Left kidney (tissue), 8 donors: ENCODE data around the gene AGAP2. TPM values are rescaled to one million over a fixed set of nuclear protein-coding genes. Genes with fewer than 3 reads are reported as not detected.
A peak's percentile ranks its signal among the peaks of the same experiment; 100 is the strongest.
"Not testable (repeated sequence)": the region's sequence is repeated elsewhere in the genome, so short reads cannot be mapped to it uniquely, and the experiment has no call there.

Experiments
- DNase-seq: peaks from one replicate; pipeline ENCODE4 v3.0.0-alpha.2; 2013
- long read RNA-seq, 8 donors: transcript quantifications; one replicate each; lab custom pipeline, GENCODE V29; 2026
- polyA plus RNA-seq: library from polyadenylated mRNA; unstranded; fragments of 120-200 nt; gene quantifications from one replicate; pipeline ENCODE4 v1.2.1, GENCODE V29; 2013; ENCODE audit not compliant: insufficient read length

The AGAP2 gene
- polyA plus RNA-seq = 1.2 TPM
- long read RNA-seq, donor 1 = 0 reads
- long read RNA-seq, donor 2 = 0 reads
- long read RNA-seq, donor 3 = 0 reads
- long read RNA-seq, donor 4 = 0 reads
- long read RNA-seq, donor 5 = 0 reads
- long read RNA-seq, donor 6 = 0 reads
- long read RNA-seq, donor 7 = 0 reads
- long read RNA-seq, donor 8 = 0 reads

DNA sequence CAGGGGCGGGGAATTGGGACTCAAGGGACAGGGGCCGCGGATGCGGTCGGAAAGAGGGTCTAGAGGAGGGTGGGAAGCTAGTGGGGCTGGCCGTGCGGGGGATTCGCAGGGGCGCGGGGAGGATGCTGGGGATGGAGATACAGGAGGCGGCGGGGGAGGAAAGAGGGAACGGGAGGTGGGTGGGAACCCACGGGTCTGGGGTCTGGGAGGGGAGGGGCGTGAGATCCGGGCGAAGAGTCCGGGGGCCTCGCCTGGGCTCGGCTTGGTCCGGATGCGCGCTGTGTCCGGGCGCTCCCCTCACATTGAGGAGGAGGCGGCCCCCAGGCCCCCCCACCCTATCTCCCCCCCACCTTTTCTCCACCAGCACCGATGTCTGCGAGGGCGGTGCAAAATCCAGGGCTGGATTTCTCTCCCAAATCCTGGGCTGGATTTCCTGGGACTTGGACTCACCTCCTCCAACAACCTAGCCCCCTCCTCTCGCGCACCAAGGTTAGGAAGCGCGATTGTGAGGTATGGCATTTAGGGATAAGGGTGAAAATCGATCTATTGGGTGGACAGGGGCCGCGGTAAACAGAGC is at the start of gene AGAP2:
TSS of gene AGAP2 (minus strand) at position 82 of the 577 bp plus-strand sequence. CDS start 496 bp downstream, outside the sequence.
- no peak for DNase-seq

DNA sequence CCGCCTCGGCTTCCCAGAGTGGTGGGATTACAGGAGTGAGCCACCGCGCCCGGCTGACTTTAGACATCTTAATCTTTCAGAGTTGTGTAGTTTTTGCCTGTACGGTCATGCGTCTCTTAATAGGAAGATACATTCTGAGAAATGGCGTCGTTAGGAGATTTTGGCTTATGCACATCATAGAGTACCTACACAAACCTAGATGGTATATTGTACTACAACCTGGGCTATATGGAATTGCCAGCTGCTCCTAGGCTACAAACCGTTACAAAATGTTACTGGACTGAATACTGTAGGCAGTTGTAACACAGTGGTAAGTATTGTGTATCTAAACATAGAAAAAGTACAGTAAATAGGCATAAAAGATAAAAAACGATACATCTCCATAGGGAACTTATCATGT is 45.3 kb upstream of the AGAP2 start:
- no peak for DNase-seq

DNA sequence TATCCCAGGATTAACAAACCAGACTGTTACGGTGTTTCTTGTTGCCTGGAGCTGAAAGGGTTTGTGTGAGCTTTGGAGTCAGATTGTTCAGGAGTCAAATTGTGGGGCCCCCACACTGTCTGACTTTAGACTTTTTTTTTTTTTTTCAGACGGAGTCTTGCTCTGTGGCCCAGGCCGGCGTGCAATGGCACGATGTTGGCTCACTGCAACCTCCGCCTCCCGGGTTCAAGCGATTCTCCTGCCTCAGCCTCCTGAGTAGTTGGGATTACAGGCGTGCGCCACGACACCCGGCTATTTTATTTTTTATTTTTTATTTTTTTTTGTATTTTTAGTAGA is 44.9 kb upstream of the AGAP2 start:
- DNase-seq = no peak

DNA sequence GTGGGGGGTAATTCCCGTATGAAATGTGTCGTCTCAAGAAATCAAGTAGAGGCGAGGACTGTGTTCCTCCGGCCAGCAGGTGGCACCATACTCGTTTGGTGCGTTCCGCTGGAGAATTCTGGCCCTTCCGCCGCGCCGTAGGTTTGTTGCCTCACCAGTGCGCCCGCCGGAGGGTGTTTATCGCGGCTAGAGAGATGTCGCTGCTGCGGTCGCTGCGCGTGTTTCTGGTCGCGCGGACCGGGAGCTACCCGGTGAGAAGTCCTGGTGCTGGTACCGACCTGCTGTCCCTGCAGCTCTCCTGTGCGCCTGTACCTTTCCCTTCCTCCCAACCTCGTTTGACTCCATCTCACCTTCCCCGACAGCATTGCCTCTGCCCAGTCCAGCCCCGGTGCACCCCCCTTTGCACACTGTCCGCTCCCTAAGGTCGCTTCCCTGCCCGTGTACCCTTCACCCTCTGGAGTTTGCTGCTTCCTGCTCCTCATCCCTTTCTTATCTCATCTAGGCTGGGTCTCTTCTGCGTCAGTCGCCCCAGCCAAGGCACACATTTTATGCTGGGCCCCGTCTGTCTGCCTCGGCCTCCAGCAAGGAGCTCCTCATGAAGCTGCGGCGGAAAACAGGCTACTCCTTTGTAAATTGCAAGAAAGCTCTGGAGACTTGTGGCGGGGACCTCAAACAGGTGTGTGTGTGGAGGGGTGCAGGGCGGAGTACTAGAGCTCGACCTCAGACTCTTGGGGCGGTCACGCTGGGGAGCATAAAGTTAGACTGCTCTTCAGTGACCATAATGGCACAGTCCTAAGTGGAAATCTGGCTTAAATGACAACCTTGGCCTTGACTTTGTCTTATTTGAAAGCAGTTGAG is 44.3 kb upstream of the AGAP2 start, which contains the start of gene TSFM:
TSS of gene TSFM (plus strand) at position 180 of the 858 bp plus-strand sequence. CDS start at position 195, 15 bp downstream.
- peak; percentile 97 for DNase-seq

DNA sequence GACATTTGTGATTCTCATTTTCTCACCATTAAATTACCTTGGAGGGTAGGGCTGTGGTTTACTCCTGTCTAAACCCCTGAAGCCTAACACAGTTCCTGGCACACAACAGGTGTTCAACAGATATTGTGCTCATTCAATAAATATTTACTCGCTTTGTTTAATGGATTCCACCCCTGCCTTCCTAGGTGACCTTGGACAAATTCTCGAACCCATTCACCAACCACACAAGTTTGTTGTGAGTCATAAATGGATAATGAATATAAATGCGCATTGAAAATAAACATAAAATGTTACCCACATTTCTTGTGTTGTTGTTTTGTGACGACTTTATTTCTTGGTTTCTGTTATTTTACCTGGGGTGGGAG is 43.7 kb upstream of the AGAP2 start:
- DNase-seq = no peak

DNA sequence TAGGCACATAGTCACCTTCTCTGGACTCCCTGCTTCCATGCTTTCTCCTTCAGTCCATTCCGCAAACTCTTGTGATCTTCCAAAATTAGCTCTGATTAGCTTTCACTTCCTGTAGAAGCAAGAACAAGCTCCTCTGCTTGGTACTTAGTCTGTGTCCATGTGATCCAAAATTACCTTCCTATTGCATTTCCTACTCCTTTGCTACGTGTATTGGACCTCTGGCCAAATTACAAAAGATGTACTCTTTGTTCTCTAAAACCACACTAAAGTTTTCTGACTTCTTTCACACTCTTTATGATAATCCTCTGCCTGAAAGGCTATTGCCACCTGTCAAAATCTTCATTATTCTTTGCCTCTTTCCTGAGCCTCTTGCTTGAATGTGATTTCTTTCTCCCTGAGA is 43.3 kb upstream of the AGAP2 start:
- no peak for DNase-seq

DNA sequence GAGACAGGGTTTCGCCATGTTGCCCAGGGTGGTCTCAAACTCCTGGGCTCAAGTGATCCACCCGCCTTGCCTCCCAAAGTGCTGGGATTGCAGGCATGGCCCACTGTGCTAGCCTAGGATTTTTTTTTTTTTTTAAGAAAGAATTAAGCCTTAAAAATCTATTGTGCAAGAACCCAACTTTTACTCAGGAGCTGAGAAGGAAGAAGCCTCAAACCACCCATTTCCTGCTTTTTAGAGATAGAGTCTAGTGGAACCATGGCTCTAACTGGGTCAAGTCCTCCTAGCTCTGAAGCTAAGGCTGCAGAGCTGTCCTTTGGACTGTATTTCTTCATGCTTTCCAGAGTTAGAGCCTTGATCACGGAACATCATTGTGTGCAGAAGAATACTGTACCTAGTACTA is 42.7 kb upstream of the AGAP2 start:
- DNase-seq = no peak

DNA sequence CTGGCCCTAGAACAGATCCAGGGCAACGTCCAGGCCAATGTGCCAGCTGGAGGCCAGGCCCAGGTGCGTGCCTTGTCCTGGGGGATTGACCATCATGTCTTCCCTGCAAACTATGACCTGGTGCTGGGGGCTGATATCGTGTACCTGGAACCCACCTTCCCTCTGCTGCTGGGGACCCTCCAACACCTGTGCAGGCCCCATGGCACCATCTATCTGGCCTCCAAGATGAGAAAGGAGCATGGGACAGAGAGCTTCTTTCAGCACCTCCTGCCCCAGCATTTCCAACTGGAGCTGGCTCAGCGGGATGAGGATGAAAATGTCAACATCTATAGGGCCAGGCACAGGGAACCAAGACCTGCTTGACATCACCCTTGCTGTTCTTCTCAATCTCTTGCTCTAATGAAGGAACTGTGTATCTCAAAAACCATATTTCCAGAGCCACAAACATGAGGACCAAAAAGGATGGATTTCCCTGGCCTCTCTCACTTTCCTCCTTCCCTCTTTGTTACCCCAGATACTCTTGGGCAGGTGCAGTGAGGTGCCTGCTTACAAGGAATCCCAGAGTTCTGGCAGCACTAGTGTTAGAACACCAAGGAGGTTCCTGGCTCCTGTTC is 41.8 kb upstream of the AGAP2 start:
- DNase-seq = no peak

DNA sequence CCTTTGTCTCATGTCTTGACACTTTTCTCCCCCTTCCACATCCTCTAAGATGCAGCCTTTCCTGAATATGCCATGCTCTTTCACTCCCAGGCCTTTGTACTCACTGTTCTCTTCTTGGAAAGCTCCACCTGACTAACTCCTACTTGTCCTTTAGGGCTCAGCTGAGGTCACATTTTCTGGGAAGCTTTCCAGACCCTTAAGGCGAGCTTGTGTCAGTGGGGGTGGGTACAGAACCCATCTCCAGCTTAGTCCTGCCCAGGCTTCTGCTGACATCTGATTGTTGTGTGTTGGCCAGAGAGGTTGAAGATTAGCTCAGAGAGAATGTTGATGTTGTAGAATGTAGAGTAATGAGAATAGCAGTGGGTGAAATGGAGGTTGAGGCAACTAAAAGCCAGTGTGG is 41.2 kb upstream of the AGAP2 start:
- DNase-seq = no peak

DNA sequence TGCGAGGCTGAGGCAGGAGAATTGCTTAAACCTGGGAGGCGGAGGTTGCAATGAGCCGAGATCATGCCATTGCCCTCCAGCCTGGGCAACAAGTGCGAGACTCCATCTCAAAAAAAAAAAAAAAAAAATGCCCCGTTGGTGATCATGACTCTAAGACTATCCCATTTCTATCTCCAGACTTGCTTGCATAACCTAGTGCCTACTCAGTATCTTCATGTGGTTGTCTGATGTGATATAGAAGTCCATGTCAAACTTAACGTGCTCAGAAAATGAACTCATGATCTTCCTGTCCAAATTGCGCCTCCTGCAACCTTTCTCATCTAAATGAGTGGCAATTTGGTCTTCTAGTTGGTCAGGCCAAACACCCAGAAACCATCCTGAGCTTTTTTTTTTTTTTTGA is 39.4 kb upstream of the AGAP2 start:
- no peak for DNase-seq

DNA sequence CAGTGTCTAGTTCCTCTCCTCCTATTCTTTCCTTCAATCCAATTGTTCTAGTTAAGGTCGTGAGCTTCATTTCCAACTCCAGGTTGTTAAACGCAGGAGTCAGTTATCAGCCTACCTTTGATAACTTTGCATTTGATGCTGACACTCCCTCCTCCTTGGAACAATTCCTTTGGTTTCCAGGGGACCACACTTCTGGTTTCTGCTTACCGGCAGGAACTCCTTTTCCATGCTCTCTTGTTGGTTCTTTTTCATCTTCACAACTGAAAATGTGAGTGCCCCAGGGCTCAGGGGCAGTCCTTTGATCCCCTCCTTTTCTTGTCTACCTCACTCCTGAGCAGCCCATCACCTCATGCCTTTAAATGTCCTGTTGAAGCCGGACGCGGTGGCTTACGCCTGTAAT is 38.8 kb upstream of the AGAP2 start:
- DNase-seq = no peak

DNA sequence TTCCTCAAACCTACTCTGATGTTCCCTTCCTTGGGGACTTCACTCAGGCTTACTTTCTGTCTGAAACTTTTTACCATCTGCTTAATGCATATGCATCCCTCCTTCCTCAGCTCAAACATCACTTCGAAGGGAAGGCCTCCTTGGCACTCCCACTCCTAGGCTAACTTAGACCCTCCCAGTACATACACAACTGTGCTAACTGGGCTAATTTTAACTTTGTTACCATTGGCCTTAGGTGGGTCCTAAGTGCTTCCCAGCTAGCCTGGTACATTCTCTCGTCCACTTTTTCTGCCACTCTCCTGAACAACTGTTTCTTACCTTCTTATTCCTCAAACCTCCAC is 37.7 kb upstream of the AGAP2 start:
- DNase-seq = no peak

DNA sequence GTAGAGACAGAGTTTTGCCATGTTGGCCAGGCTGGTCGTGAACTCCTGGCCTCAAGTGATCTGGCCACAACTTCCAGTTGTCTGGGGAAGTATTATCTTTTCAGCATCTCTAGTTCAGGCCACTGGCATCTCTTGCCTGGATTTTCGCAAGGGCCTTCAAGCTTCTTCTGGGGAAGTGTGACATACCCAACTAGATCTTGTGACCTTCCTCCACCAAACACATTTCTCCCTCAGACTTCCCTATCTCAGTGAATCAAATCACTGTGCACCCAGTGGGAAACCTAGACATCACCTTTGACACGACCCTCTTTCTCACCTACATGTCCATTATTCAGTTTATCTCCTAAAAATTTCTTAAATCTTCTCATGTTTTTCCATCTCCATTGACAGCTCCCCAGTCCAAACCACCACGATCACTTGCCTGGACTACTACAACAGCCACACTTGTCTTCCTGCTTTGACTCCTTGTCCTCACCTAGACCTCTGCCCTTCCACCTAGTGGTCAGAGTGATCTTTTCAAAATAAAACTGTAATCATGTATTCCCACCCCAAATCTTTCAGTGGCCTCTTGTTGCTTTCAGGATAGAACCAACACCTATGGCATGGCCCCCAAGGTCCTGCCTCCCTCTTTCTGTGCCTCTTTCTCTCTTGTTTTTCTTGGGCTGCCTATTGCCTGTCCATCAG is 37.2 kb upstream of the AGAP2 start:
- DNase-seq = no peak

DNA sequence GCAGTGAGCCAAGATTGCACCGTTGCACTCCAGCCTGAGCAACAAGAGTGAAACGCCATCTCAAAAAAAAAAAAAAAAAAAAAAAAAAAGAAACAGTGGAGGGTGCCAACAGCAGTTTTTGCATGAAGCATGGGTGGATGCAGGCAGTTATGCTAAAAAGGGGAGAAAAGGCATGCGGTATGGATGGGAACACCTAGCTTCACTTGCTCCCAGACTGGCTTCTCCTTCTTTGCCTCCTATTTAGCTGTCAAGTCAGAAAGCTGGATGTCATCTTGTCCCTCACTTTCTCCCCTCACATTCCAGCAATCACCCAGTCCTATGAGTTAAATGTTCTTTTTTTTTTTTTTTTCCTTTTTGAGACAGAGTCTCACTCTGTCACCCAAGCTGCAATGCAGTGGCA is 36.5 kb upstream of the AGAP2 start:
- DNase-seq = no peak

DNA sequence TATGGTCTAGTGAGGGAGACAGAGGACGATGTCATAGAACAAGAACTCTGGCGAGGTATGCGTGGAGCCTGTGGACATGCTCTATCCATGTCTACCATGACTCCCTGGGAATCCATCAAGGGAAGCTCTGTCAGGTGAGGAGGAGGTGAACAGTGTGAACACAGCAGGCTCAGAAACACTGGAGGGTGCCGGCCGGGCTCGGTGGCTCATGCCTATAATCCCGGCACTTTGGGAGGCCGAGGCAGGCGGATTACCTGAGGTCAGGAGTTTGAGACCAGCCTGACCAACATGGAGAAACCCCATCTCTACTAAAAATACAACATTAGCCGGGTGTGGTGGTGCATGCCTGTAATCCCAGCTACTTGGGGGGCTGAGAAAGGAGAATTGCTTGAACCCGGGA is 36.1 kb upstream of the AGAP2 start:
- not testable (repeated sequence) for DNase-seq

DNA sequence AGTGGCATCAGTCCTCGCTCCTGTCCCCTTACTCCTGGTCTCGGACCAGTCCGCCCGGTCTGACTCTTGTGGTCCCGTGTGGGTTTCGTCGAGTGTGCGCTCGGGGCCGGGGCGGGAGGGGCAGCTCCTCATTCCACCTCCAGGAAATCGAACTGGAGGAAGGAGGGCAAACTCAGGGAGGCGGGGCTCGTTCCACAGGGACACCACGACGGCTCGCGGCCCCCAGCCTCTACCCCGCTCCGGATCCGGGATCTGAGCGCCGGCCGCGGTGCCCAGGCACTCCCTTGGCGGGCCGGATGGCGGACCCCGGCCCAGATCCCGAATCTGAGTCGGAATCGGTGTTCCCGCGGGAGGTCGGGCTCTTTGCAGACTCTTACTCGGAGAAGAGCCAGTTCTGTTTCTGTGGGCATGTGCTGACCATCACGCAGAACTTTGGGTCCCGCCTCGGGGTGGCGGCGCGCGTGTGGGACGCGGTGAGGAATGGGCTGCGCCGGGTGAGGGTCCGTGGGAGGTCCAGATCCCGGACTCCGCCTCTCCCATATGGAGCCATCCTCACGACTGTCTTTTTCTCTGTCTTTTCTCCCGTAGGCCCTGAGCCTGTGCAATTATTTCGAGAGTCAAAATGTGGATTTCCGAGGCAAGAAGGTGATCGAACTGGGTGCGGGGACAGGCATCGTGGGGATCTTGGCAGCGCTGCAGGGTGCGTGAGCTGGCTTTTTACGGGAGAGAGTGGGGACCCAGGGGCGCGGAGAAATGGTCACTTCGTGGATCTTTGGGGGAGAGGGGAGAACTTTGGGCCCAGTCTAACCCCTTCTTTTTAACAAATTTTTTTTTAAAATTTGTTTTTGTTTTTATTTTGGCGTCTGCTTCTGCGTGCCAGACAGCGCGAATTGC is 34.1 kb upstream of the AGAP2 start, which contains the start of gene EEF1AKMT3:
TSS of gene EEF1AKMT3 (plus strand) at position 186 of the 894 bp plus-strand sequence. CDS start at position 297, 111 bp downstream.
- no peak for DNase-seq

DNA sequence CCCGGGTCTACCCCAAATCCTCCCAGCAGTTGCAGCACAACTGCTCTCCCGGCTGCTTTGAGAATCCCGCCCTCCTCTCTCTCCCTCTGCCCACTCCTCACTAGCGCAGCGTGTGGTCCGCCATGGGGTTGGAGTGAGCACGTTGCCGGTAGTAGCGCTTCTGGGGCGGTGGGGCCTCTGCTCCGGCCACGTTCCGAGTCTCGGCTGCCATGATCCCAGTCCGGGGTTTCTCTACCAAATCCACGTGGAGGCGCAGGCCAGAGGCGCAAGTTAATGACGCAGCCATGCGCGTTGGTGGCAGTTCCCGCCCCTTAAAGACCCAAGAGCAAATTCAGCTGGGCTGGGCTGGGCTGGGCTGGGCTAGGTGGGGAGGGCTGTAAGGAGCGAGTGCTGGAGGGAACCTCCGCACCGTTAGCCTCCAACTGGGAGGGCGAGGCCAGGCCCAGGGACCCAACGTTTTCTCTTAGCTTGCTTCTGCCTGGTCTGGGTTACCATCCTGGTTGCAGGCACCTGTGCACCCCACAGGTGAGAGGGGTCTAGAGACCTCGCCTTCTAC is 33.4 kb upstream of the AGAP2 start, which contains the start of gene METTL1:
TSS of gene METTL1 (minus strand) at position 233 of the 556 bp plus-strand sequence. CDS start at position 211, 22 bp downstream.
- DNase-seq = peak; percentile 96

DNA sequence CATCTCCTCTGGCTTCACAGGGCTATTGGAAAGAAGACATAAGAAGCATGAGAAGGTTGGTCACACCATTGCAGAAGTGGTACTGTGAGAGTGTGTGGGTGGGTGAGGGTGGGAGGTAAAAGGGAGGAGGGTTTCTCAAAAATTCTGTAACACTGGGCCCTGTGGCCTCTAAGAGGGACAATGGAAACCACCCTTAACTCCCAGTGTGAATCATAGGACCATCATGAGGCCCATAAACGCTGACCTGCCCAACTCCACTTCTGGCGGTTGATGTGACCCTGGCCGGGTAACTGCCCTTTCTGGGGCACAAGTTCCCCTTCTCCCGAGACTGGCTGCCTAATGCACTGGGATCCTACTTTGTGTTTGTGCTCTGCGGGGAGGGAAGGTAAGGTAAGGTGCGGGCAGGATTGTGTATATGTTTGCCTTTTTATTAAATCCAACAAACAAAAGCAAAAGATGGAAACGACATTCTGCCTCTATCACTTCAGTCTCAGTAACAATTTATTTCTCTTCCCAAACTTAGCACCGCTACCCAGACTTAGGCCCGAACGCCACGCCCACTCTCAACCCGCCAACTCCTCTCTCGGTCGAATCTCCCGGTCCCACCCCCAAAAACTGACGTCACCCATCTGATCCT is 32.8 kb upstream of the AGAP2 start:
- DNase-seq = peak; percentile 91

DNA sequence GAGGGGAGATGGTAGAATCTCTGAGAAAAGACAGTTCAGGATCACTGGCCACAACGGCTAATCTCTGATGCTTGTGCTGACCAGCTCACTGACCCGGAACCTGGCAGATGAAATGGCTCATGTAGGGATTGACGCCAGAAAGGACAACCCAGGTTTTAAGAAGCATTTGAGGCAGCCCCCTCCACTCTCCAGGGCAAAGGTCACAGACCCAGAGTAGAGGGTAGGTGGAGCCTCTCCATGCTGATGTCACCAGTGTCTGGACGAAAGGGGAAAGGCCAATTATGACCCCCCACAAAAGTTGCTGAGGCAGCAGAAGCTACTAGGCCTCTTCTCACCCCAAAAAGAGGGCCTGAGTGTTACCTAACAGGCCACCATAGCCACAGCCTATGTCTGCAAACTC is 32.2 kb upstream of the AGAP2 start:
- DNase-seq = no peak

DNA sequence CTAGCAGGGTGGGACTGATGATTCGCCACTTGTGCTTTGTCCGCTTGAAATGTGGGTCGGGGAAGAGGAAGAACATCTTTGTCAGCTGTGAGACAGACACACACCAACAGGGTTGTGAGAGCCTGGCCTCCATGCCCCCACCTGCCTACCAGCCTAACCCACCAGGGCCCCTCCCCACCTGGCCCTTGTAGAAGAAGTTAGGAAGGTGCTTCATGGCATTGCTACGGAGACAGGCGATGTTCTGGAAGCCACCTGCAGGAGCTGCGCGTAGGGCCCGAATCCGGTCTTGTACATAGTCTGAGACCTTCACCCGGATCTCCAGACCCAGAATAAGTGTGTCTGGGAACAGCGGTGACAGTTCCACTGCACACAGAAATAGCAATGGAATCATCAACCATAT is 31.1 kb upstream of the AGAP2 start:
- no peak for DNase-seq
